PC-9 (cell line): ENCODE data around the gene CLEC4M. TPM values are rescaled to one million over a fixed set of nuclear protein-coding genes. Genes with fewer than 3 reads are reported as not detected.

Experiments
- BruUV-seq: library from RNA; stranded (reverse); fragments of 400-500 nt; replicated peaks from 2 replicates; lab custom pipeline; 2021; lab: Mats Ljungman, UMichigan
- CTCF ChIA-PET: fragments of 300-600 bp; sonication (Branson Sonifier 250); formaldehyde crosslinking; loops from one replicate; lab custom pipeline; 2022; ENCODE audit warnings: antibody characterized with exemption; lab: Charles Lee
- POLR2A ChIA-PET: fragments of 300-600 bp; sonication (Branson Sonifier 250); formaldehyde crosslinking; loops from one replicate; lab custom pipeline; 2022; ENCODE audit warnings: antibody characterized with exemption; ENCODE audit not compliant: unreplicated experiment; lab: Charles Lee
- DNase-seq, 2 experiments: peaks; one replicate each; pipeline versions ENCODE4 v3.0.0 to v3.0.0-alpha.2; 2015 to 2022; ENCODE audit warnings: mixed read lengths in 1 of 2
- H2AFZ ChIP-seq: fragments of 200-600 bp; sonication (generic); 2 replicates; pipeline ENCODE4 v1.8.1; 2017; ENCODE audit warnings: antibody characterized with exemption
- H3F3A ChIP-seq: fragments of 200-600 bp; sonication (generic); 2 replicates; pipeline ENCODE4 v1.8.1; 2017; ENCODE audit warnings: antibody characterized with exemption, mild to moderate bottlenecking, low read depth; ENCODE audit not compliant: insufficient read depth
- H3K27ac ChIP-seq: fragments of 200-600 bp; sonication (generic); 2 replicates; pipeline ENCODE4 v1.6.1; 2016; ENCODE audit warnings: mixed run types
- H3K27me3 ChIP-seq: fragments of 200-600 bp; sonication (generic); 2 replicates; pipeline ENCODE4 v1.6.1; 2016; ENCODE audit warnings: low read depth, mixed run types; ENCODE audit not compliant: insufficient read depth
- H3K36me3 ChIP-seq: fragments of 200-600 bp; sonication (generic); 2 replicates; pipeline ENCODE4 v1.6.1; 2016; ENCODE audit warnings: low read depth, mixed run types
- H3K4me1 ChIP-seq: fragments of 200-600 bp; sonication (generic); replicated peaks from 2 replicates; pipeline ENCODE4 v1.6.1; 2016; ENCODE audit warnings: mixed run types; ENCODE audit not compliant: insufficient read depth
- H3K4me2 ChIP-seq: fragments of 200-600 bp; sonication (generic); 2 replicates; pipeline ENCODE4 v1.6.1; 2017; ENCODE audit warnings: mixed run types
- H3K4me3 ChIP-seq: fragments of 200-600 bp; sonication (generic); 2 replicates; pipeline ENCODE4 v1.6.1; 2016; ENCODE audit warnings: mixed run types
- H3K79me2 ChIP-seq: fragments of 200-600 bp; sonication (generic); 2 replicates; pipeline ENCODE4 v1.6.1; 2017; ENCODE audit warnings: low read depth, mixed run types
- H3K9me2 ChIP-seq: fragments of 200-600 bp; sonication (generic); 2 replicates; pipeline ENCODE4 v1.8.1; 2017; ENCODE audit warnings: mild to moderate bottlenecking; ENCODE audit not compliant: insufficient read depth
- H3K9me3 ChIP-seq: fragments of 200-600 bp; sonication (generic); 2 replicates; pipeline ENCODE4 v1.8.1; 2016; ENCODE audit warnings: low read depth; ENCODE audit not compliant: insufficient read depth
- H4K20me1 ChIP-seq: fragments of 200-600 bp; sonication (generic); 2 replicates; pipeline ENCODE4 v1.8.1; 2017; ENCODE audit not compliant: insufficient read depth
- EZH2 ChIP-seq: fragments of 200-600 bp; sonication (generic); IDR thresholded peaks from 2 replicates; pipeline ENCODE4 v1.8.0; 2017; ENCODE audit warnings: antibody characterized with exemption, low read depth
- intact Hi-C: fragments of 100-400 bp; cut with micrococcal nuclease; formaldehyde crosslinking; loops from one replicate; pipeline ENCODE4 v1.10.0; 2022; ENCODE audit not compliant: unreplicated experiment
- total RNA-seq: library from RNA; stranded (reverse); gene quantifications from 2 replicates; pipeline ENCODE4 v1.2.3, GENCODE V29; 2021
- TF ChIP-seq, protein P1 (sequence below): fragments of 200-600 bp; sonication (generic); conservative IDR thresholded peaks from 2 replicates; pipeline ENCODE4 v1.6.1; 2017; ENCODE audit warnings: mixed run types, antibody characterized with exemption, mild to moderate bottlenecking, moderate library complexity

Gene CLEC4M
- total RNA-seq, 1 experiment from 2014 or later = not detected

DNA sequence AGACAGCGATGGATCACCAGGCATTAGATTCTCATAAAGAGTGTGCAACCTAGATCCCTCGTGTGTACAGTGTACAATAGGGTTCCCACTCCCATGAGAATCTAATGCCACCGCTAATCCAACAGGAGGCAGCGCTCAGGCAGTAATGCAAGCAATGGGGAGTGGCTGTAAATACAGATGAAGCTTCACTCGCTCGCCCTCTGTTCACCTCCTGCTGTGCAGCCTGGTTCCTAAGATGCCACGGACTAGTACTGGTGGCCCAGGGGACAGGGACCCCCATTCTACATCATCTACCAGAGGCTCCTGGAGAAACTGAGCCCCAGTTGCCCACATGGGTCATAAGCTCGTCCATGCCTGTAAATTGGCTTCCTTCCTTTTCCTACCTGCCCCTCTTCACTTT is 8.0 kb downstream of the CLEC4M start:
- Histone ChIP-seq H3K9me2 (no peaks in the 10 kb centered on the region), H2AFZ (no peak overlapping the region), H3K27me3 (peaks cover 31% of the 10 kb centered on the region), H3K36me3 (no peaks in the 10 kb centered on the region), H3K4me3 (no peak overlapping the region), H3K4me2 (no peak overlapping the region), H3K79me2 (no peaks in the 10 kb centered on the region), H3F3A (peaks cover 7% of the 10 kb centered on the region; the same call in 1 of the 2 replicates), H4K20me1 (no peaks in the 10 kb centered on the region), H3K4me1 (peaks cover 21% of the 10 kb centered on the region), H3K27ac (no peak overlapping the region), H3K9me3 (no peaks in the 10 kb centered on the region)
- intact Hi-C loops = no loop called here
- no peak for DNase-seq
- ChIA-PET POLR2A (no interaction called here), CTCF (no interaction called here)
- TF ChIP-seq, protein P1, sequence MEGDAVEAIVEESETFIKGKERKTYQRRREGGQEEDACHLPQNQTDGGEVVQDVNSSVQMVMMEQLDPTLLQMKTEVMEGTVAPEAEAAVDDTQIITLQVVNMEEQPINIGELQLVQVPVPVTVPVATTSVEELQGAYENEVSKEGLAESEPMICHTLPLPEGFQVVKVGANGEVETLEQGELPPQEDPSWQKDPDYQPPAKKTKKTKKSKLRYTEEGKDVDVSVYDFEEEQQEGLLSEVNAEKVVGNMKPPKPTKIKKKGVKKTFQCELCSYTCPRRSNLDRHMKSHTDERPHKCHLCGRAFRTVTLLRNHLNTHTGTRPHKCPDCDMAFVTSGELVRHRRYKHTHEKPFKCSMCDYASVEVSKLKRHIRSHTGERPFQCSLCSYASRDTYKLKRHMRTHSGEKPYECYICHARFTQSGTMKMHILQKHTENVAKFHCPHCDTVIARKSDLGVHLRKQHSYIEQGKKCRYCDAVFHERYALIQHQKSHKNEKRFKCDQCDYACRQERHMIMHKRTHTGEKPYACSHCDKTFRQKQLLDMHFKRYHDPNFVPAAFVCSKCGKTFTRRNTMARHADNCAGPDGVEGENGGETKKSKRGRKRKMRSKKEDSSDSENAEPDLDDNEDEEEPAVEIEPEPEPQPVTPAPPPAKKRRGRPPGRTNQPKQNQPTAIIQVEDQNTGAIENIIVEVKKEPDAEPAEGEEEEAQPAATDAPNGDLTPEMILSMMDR = no peak
- TF ChIP-seq EZH2 = no peak
- no TSS peak for BruUV-seq

DNA sequence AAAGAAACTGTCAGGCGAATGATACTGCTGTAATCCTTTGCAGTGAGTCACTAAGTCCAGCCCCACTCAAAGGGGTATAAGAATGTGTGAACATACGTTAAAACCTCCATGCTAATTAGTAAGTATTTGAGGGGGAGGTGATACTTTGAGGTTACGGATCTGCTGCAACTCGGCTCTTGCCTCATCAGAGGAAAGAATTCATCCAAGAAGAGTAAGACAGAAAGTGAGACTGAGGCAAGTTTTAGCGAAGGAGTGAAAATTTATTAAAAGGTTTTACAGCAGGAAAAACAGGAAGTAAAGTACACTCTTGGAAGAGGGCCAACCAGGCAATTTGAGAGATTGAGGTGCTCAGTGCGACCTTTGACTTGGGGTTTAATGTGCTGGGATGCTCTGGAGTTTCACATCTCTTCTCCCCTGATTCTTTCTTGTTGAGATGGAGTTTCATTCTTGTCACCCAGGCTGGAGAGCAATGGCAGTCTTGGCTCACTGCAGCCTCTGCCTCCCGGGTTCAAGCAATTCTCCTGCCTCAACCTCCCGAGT is 9.8 kb downstream of the CLEC4M start:
- no peak for TF ChIP-seq EZH2
- TF ChIP-seq, protein P1 = no peak
- H3K36me3 ChIP-seq = no peaks in the 10 kb centered on the region
- H3K27me3 ChIP-seq = peaks cover 17% of the 10 kb centered on the region; the same call in 1 of the 2 replicates
- DNase-seq = peak in 1 of 2 experiments; percentile 81
- no TSS peak for BruUV-seq
- no peaks in the 10 kb centered on the region for H3K79me2 ChIP-seq
- ChIA-PET POLR2A (interaction anchor here (0.6 kb wide), 1 partner anchor 318 kb away, joined by 4 read pairs; no protein-coding TSS in a partner anchor), CTCF (no interaction called here)
- no peaks in the 10 kb centered on the region for H3K9me2 ChIP-seq
- no peaks in the 10 kb centered on the region for H4K20me1 ChIP-seq
- H3F3A ChIP-seq = peaks cover 7% of the 10 kb centered on the region; the same call in 1 of the 2 replicates
- no peak overlapping the region for H3K27ac ChIP-seq
- peak overlapping the region; percentile 44 for H3K4me2 ChIP-seq
- intact Hi-C loops = no loop called here
- peak overlapping the region; percentile 1; the same call in 1 of the 2 replicates for H3K4me3 ChIP-seq
- H3K9me3 ChIP-seq = no peaks in the 10 kb centered on the region
- peaks cover 21% of the 10 kb centered on the region for H3K4me1 ChIP-seq
- no peak overlapping the region for H2AFZ ChIP-seq

DNA sequence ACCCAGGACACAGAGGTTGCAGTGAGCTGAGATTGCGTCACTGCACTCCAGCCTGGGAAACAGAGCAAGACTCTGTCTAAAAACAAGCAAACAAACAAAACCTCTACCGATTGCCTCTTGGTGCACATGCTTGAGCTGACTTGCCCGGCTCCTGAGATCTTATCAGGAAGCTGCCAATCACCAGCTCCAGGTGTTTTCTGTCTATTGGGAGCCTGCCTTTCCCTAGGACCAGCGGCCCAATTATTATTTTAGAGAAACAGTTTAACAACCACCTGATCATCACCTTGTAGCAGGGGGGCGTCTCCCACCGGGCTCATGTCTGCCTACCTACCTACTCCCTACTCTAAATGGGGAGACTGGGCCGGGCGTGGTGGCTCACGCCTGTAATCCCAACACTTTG is 10.8 kb downstream of the CLEC4M start:
- Histone ChIP-seq H4K20me1 (no peaks in the 10 kb centered on the region), H3K27me3 (peaks cover 13% of the 10 kb centered on the region; the same call in 1 of the 2 replicates), H3K27ac (no peak overlapping the region), H3K9me3 (no peaks in the 10 kb centered on the region), H3K79me2 (no peaks in the 10 kb centered on the region), H3K9me2 (no peaks in the 10 kb centered on the region), H2AFZ (no peak overlapping the region), H3F3A (peaks cover 7% of the 10 kb centered on the region; the same call in 1 of the 2 replicates), H3K4me1 (peaks cover 21% of the 10 kb centered on the region), H3K4me3 (no peak overlapping the region), H3K4me2 (peak overlapping the region; percentile 44), H3K36me3 (no peaks in the 10 kb centered on the region)
- CTCF ChIA-PET = interaction anchor here (0.9 kb wide), 1 partner anchor 31 kb away, joined by 3 read pairs; no protein-coding TSS in a partner anchor
- POLR2A ChIA-PET = no interaction called here
- TF ChIP-seq, protein P1 = no peak
- no peak for TF ChIP-seq EZH2
- no TSS peak for BruUV-seq
- intact Hi-C loops = no loop called here
- peak in 1 of 2 experiments; percentile 65 for DNase-seq
